Measurements from ENCODE around the gene FCRL3. TPM values are rescaled to one million over a fixed set of nuclear protein-coding genes. Genes with fewer than 3 reads are reported as not detected.
"Not testable (repeated sequence)": the region's sequence is repeated elsewhere in the genome, so short reads cannot be mapped to it uniquely, and the experiment has no call there.

FCRL3 gene, protein sequence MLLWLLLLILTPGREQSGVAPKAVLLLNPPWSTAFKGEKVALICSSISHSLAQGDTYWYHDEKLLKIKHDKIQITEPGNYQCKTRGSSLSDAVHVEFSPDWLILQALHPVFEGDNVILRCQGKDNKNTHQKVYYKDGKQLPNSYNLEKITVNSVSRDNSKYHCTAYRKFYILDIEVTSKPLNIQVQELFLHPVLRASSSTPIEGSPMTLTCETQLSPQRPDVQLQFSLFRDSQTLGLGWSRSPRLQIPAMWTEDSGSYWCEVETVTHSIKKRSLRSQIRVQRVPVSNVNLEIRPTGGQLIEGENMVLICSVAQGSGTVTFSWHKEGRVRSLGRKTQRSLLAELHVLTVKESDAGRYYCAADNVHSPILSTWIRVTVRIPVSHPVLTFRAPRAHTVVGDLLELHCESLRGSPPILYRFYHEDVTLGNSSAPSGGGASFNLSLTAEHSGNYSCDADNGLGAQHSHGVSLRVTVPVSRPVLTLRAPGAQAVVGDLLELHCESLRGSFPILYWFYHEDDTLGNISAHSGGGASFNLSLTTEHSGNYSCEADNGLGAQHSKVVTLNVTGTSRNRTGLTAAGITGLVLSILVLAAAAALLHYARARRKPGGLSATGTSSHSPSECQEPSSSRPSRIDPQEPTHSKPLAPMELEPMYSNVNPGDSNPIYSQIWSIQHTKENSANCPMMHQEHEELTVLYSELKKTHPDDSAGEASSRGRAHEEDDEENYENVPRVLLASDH
- not detected in 2 replicates for total RNA-seq (2021)
- Bru-seq, nascent RNA: not detected
- not detected for BruChase-seq, experiment 1, labeled RNA remaining after a 2-hour chase
- BruChase-seq, experiment 2, labeled RNA remaining after a 6-hour chase: percentile 4 among the genes with signal in this experiment
- long read RNA-seq: 0 reads

DNA sequence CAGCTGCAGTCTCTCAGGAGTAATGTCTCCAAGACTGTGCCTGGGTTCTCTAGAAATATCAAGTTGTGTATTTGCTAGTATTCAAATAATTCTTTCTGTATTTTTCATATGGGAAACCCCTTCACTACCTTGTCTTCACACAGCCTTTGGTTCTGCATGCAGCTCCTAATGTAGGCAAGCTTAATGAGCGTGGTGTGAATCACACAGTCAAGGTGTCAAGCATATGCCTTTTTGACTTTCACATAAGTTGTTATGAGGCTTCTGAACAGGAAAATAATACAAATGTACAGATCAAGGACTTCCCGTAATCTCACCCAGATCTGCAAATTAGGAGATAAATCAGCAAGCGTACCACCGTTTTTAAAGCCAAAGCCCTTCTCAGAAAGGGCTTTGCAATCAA, at the start of gene FCRL3:
TSS of gene FCRL3 (minus strand) at position 38 of the 400 bp plus-strand sequence. CDS start 280 bp downstream, outside the sequence.
- Histone ChIP-seq H3K9me2 (ENCODE audit: insufficient read depth) (no peaks in the 10 kb centered on the region), H3K4me3 (no peak within 1 kb of the TSS), H3K27ac (no peak within 1 kb of the TSS), H3K79me2 (ENCODE audit: low read depth) (no peaks in the 10 kb centered on the region), H3K4me2 (no peak within 1 kb of the TSS), H3K4me1 (replicated peaks; ENCODE audit: insufficient read depth) (no peaks in the 10 kb centered on the region), H3K9me3 (ENCODE audit: insufficient read depth, low read depth) (no peaks in the 10 kb centered on the region), H4K20me1 (ENCODE audit: insufficient read depth) (no peaks in the 10 kb centered on the region), H3K36me3 (ENCODE audit: low read depth) (no peaks in the 10 kb centered on the region), H3K27me3 (ENCODE audit: insufficient read depth, low read depth) (peaks cover 26% of the 10 kb centered on the region), H3F3A (ENCODE audit: insufficient read depth, low read depth) (no peaks in the 10 kb centered on the region), H2AFZ (no peak within 1 kb of the TSS)
- CTCF ChIA-PET: no interaction called here
- no TSS peak for BruUV-seq (replicated peaks)
- POLR2A ChIA-PET (ENCODE audit: unreplicated experiment): no interaction called here
- no peak for DNase-seq
- TF ChIP-seq CTCF (conservative IDR thresholded peaks at IDR 0.05) (no peak), EZH2 (IDR thresholded peaks at IDR 0.05; ENCODE audit: low read depth) (no peak)
- intact Hi-C loops (cut with micrococcal nuclease; ENCODE audit: unreplicated experiment): no loop called here

GRCh38 chr1:157748262-157748817, 47.8 kb upstream of the FCRL3 start:
- no peaks in the 10 kb centered on the region for H3K36me3 ChIP-seq (ENCODE audit: low read depth)
- H3F3A ChIP-seq (ENCODE audit: insufficient read depth, low read depth): no peaks in the 10 kb centered on the region
- DNase-seq: no peak
- H3K27ac ChIP-seq: no peak overlapping the region
- no peaks in the 10 kb centered on the region for H3K27me3 ChIP-seq (ENCODE audit: insufficient read depth, low read depth)
- H3K4me1 ChIP-seq (replicated peaks; ENCODE audit: insufficient read depth): no peaks in the 10 kb centered on the region
- ChIA-PET CTCF (no interaction called here), POLR2A (ENCODE audit: unreplicated experiment) (no interaction called here)
- intact Hi-C loops (cut with micrococcal nuclease; ENCODE audit: unreplicated experiment): no loop called here
- H3K4me3 ChIP-seq: no peak overlapping the region
- no peak overlapping the region for H3K4me2 ChIP-seq
- no peaks in the 10 kb centered on the region for H3K79me2 ChIP-seq (ENCODE audit: low read depth)
- BruUV-seq (replicated peaks): no TSS peak
- no peak overlapping the region for H2AFZ ChIP-seq
- no peaks in the 10 kb centered on the region for H4K20me1 ChIP-seq (ENCODE audit: insufficient read depth)
- TF ChIP-seq EZH2 (IDR thresholded peaks at IDR 0.05; ENCODE audit: low read depth) (no peak), CTCF (conservative IDR thresholded peaks at IDR 0.05) (no peak)
- H3K9me2 ChIP-seq (ENCODE audit: insufficient read depth): no peaks in the 10 kb centered on the region
- no peaks in the 10 kb centered on the region for H3K9me3 ChIP-seq (ENCODE audit: insufficient read depth, low read depth)

DNA sequence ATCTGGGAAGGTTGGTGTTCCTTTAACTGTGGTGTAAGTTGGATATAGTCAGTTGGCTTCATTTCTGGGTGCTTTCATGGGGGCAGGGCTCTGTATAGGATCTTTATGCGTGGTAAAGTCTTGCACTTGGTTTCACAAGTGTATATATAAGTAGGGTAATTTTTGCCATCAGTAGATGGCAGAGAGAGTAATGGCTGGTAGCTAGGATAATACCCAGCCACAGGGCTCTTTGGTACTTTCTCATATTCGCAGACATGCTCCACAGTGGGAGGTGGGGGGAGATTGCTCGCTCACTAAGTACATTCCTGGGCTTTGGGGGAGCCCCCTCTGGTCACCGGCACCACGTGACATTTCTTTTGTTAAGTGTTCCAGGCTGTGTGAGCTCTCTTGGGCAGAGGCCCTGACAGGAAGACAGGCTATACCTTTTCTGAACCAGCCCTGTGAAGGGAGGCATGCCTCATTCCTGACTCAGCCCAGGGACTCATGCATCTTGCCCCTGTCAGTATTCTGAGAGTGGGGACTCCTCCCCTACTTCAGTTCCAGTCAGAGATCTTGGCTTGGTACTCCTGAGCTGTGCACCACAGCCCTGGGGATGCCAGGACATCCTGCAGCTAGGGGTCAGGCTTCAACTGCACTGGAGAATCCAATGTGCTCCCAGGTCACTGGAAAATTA, 38.8 kb upstream of the FCRL3 start:
- CTCF ChIA-PET: no interaction called here
- DNase-seq: no peak

DNA sequence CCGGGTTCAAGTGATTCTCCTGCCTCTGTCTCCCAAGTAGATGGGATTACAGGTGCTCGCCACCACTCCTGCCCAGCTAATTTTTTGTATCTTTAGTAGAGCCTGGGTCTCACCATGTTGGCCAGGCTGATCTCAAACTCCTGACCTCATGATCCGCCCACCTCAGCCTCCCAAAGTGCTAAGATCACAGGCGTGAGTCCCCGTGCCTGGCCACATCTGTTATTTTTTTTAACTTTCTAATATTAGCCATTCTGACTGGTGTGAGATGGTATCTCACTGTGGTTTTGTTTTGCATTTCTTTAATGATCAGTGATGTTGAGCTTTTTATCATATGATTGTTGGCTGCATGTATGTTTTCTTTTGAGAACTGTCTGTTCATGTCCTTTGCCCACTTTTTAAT, 35.4 kb upstream of the FCRL3 start:
- H3K27ac ChIP-seq; BruUV-seq (replicated peaks); H3K4me3 ChIP-seq; intact Hi-C loops (cut with micrococcal nuclease; ENCODE audit: unreplicated experiment); H3F3A ChIP-seq (ENCODE audit: insufficient read depth, low read depth); H3K4me2 ChIP-seq; H3K27me3 ChIP-seq (ENCODE audit: insufficient read depth, low read depth); H3K36me3 ChIP-seq (ENCODE audit: low read depth); H3K9me2 ChIP-seq (ENCODE audit: insufficient read depth); H3K9me3 ChIP-seq (ENCODE audit: insufficient read depth, low read depth); POLR2A ChIA-PET (ENCODE audit: unreplicated experiment); DNase-seq; H3K4me1 ChIP-seq (replicated peaks; ENCODE audit: insufficient read depth); H3K79me2 ChIP-seq (ENCODE audit: low read depth); CTCF ChIA-PET; H4K20me1 ChIP-seq (ENCODE audit: insufficient read depth); H2AFZ ChIP-seq: not testable (repeated sequence)

More for the DNA sequence above, 38.8 kb upstream of the FCRL3 start:
- Histone ChIP-seq H2AFZ (no peak overlapping the region), H3K4me3 (no peak overlapping the region), H3K9me3 (ENCODE audit: insufficient read depth, low read depth) (no peaks in the 10 kb centered on the region; the same call in 1 of the 2 replicates), H3K9me2 (ENCODE audit: insufficient read depth) (no peaks in the 10 kb centered on the region), H4K20me1 (ENCODE audit: insufficient read depth) (no peaks in the 10 kb centered on the region), H3K27me3 (ENCODE audit: insufficient read depth, low read depth) (no peaks in the 10 kb centered on the region), H3K36me3 (ENCODE audit: low read depth) (no peaks in the 10 kb centered on the region), H3F3A (ENCODE audit: insufficient read depth, low read depth) (no peaks in the 10 kb centered on the region), H3K4me2 (no peak overlapping the region), H3K4me1 (replicated peaks; ENCODE audit: insufficient read depth) (no peaks in the 10 kb centered on the region), H3K79me2 (ENCODE audit: low read depth) (no peaks in the 10 kb centered on the region), H3K27ac (no peak overlapping the region)
- POLR2A ChIA-PET (ENCODE audit: unreplicated experiment): no interaction called here
- intact Hi-C loops (cut with micrococcal nuclease; ENCODE audit: unreplicated experiment): no loop called here
- TF ChIP-seq CTCF (conservative IDR thresholded peaks at IDR 0.05): no peak
- TF ChIP-seq EZH2 (IDR thresholded peaks at IDR 0.05; ENCODE audit: low read depth): no peak
- BruUV-seq (replicated peaks): no TSS peak

All from PC-9 (cell line).